A673 (cell line): Measurements from ENCODE around the gene SLC46A1. TPM values are rescaled to one million over a fixed set of nuclear protein-coding genes. Genes with fewer than 3 reads are reported as not detected.

ENCODE experiments used
- BruUV-seq: library from RNA; stranded (reverse); fragments of 400-500 nt; replicated peaks from 2 replicates; lab custom pipeline; 2021; lab: Mats Ljungman, UMichigan
- CTCF ChIA-PET: fragments of 300-600 bp; sonication (Branson Sonifier 250); formaldehyde crosslinking; loops from one replicate; lab custom pipeline; 2022; ENCODE audit warnings: antibody characterized with exemption; lab: Charles Lee
- POLR2A ChIA-PET: fragments of 300-600 bp; sonication (Branson Sonifier 250); formaldehyde crosslinking; loops from one replicate; lab custom pipeline; 2022; ENCODE audit warnings: antibody characterized with exemption; ENCODE audit not compliant: low non-redundant PET; lab: Charles Lee
- DNase-seq: peaks from one replicate; pipeline ENCODE4 v3.0.0-alpha.2; 2015; ENCODE audit warnings: low spot score
- H3K27ac ChIP-seq: fragments of 200-600 bp; sonication (generic); 2 replicates; pipeline ENCODE4 v1.5.1; 2016; ENCODE audit warnings: mixed run types, low read depth, mild to moderate bottlenecking, mixed read lengths, antibody characterized with exemption, low read length; ENCODE audit not compliant: poor library complexity, severe bottlenecking
- H3K27me3 ChIP-seq: fragments of 200-600 bp; sonication (generic); replicated peaks from 2 replicates; pipeline ENCODE4 v1.6.1; 2017; ENCODE audit warnings: mixed run types, low read depth, mild to moderate bottlenecking, mixed read lengths, antibody characterized with exemption, low read length; ENCODE audit not compliant: insufficient read depth, poor library complexity
- H3K36me3 ChIP-seq: fragments of 200-600 bp; sonication (generic); 2 replicates; pipeline ENCODE4 v1.6.1; 2016; ENCODE audit warnings: mixed run types, mild to moderate bottlenecking, mixed read lengths, antibody characterized with exemption, low read length; ENCODE audit not compliant: insufficient read depth, poor library complexity, severe bottlenecking
- H3K4me1 ChIP-seq: fragments of 200-600 bp; sonication (generic); 2 replicates; pipeline ENCODE4 v1.6.1; 2017; ENCODE audit warnings: mixed run types, mild to moderate bottlenecking, mixed read lengths, antibody characterized with exemption, low read length; ENCODE audit not compliant: insufficient read depth, poor library complexity, severe bottlenecking
- H3K4me3 ChIP-seq: fragments of 200-600 bp; sonication (generic); 2 replicates; pipeline ENCODE4 v1.5.1; 2016; ENCODE audit warnings: low read depth, mixed run types, mild to moderate bottlenecking, mixed read lengths, low read length; ENCODE audit not compliant: poor library complexity, severe bottlenecking
- H3K9me3 ChIP-seq: fragments of 200-600 bp; sonication (generic); 2 replicates; pipeline ENCODE4 v1.6.1; 2016; ENCODE audit warnings: mixed run types, low read depth, mild to moderate bottlenecking, mixed read lengths, antibody characterized with exemption, low read length; ENCODE audit not compliant: poor library complexity, severe bottlenecking
- CTCF ChIP-seq: fragments of 300-800, 200-600 bp; sonication (generic); conservative IDR thresholded peaks from 2 replicates; pipeline ENCODE4 v1.5.1; 2017; ENCODE audit warnings: low read depth, mild to moderate bottlenecking, antibody characterized with exemption, low read length, moderate library complexity, mixed read lengths
- EZH2 ChIP-seq: fragments of 200-600 bp; sonication (generic); IDR thresholded peaks from 2 replicates; pipeline ENCODE4 v1.6.1; 2017; ENCODE audit warnings: borderline replicate concordance, low read depth, mild to moderate bottlenecking, mixed read lengths, antibody characterized with exemption, low read length; ENCODE audit not compliant: poor library complexity, severe bottlenecking
- intact Hi-C: fragments of 100-400 bp; cut with micrococcal nuclease; formaldehyde crosslinking; loops from one replicate; pipeline ENCODE4 v1.10.0; 2022; ENCODE audit not compliant: unreplicated experiment
- total RNA-seq: library from RNA; stranded (reverse); gene quantifications from 2 replicates; pipeline ENCODE4 v1.2.3, GENCODE V29; 2021

Gene SLC46A1
- total RNA-seq, 1 experiment from 2014 or later, result 4.4 TPM

GRCh38 chr17:28421787-28422305 is 15.8 kb upstream of the SLC46A1 start:
- no peak for TF ChIP-seq CTCF
- no peak for TF ChIP-seq EZH2
- no peak for DNase-seq
- intact Hi-C loops, result no loop called here
- Histone ChIP-seq H3K4me1 (no peaks in the 10 kb centered on the region), H3K4me3 (no peak overlapping the region), H3K36me3 (no peaks in the 10 kb centered on the region), H3K27me3 (no peaks in the 10 kb centered on the region), H3K27ac (no peak overlapping the region), H3K9me3 (no peaks in the 10 kb centered on the region)
- ChIA-PET CTCF (no interaction called here), POLR2A (no interaction called here)
- no TSS peak for BruUV-seq

- Histone ChIP-seq H3K27me3 (no peaks in the 10 kb centered on the region), H3K4me1 (no peaks in the 10 kb centered on the region), H3K4me3 (no peak overlapping the region), H3K27ac (no peak overlapping the region), H3K9me3 (no peaks in the 10 kb centered on the region), H3K36me3 (no peaks in the 10 kb centered on the region)
- intact Hi-C loops, result no loop called here
- DNase-seq, result peak; percentile 80
- TF ChIP-seq CTCF, result peak; percentile 88
- no peak for TF ChIP-seq EZH2
- POLR2A ChIA-PET, result no interaction called here
- no TSS peak for BruUV-seq
- CTCF ChIA-PET, result interaction anchor here (0.6 to 2.7 kb wide), 8 partner anchors 8 to 524 kb away, joined by 3 to 9 read pairs (median 3); partner anchors contain the start of genes LYRM9 and SLC46A1
Measured at GRCh38 chr17:28416703-28417311, 10.8 kb upstream of the SLC46A1 start.

DNA sequence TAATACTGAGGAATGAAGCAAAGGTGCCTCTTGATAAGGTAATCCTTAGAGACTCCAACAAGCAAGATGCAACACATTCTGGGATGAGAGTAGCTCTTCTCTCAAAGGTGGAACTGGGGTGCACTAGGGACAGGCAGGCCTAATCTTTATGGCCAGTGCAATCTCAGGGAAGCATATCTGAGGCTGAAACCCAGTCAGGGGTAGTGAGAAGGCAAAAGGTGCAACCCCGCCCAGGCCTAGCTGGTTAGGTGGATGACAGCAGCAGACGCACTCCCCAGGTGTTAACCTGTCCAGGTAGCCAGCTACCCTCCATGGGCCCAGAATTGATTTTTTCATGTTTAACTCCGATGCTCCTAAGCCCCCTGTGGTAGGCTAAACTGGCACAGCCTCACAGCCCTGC is 9.9 kb upstream of the SLC46A1 start:
- Histone ChIP-seq H3K36me3 (no peaks in the 10 kb centered on the region), H3K4me3 (no peak overlapping the region), H3K27ac (no peak overlapping the region), H3K9me3 (no peaks in the 10 kb centered on the region), H3K4me1 (no peaks in the 10 kb centered on the region), H3K27me3 (no peaks in the 10 kb centered on the region)
- intact Hi-C loops, result no loop called here
- no peak for DNase-seq
- TF ChIP-seq CTCF, result no peak
- no peak for TF ChIP-seq EZH2
- CTCF ChIA-PET, result interaction anchor here (0.6 to 2.7 kb wide), 3 partner anchors 10 to 394 kb away, joined by 3 to 9 read pairs (median 5); partner anchors contain the start of gene SLC46A1
- BruUV-seq, result no TSS peak
- POLR2A ChIA-PET, result no interaction called here
